Hematopoietic multipotent progenitor cell treated with erythropoietin and hydrocortisone succinate and interleukin-3 and kit ligand, for 4 days (in vitro differentiated cells): Measurements from ENCODE around the gene PDZRN4.
"Not testable (repeated sequence)": the region's sequence is repeated elsewhere in the genome, so short reads cannot be mapped to it uniquely, and the experiment has no call there.

ENCODE experiments used
- DNase-seq: peaks from one replicate; pipeline ENCODE4 v3.0.0-alpha.2; 2015

The PDZRN4 gene

DNA sequence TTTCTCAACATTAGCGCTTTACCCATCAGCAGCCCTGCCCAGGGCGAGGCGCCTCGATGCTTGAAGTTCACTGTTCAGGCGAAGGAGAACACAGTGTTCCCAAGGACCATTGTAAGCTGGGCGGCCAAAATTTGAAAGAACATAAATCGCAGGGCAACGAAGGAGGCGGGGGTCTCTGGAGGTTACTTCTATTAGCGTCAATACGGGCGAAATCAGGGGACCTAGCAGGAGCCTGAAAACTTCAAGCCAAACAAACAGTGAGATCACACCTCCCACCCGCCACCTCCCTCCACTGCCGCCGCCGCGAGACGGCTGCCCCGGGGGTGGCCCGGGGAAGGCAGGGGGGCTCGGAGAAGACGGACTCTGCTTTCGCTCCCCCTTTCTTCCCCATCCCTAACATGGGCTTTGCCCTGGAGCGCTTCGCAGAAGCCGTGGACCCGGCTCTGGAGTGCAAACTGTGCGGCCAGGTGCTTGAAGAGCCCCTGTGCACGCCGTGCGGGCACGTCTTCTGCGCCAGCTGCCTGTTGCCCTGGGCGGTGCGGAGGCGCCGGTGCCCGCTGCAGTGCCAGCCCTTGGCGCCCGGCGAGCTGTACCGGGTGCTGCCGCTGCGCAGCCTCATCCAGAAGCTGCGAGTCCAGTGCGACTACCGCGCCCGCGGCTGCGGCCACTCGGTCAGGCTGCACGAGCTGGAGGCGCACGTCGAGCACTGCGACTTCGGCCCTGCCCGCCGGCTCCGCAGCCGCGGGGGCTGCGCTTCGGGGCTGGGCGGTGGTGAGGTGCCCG, at the start of gene PDZRN4:
Gene PDZRN4 (plus strand): TSS at position 263 of the 783 bp plus-strand sequence.
- DNase-seq, result peak; percentile 60

GRCh38 chr12:41140117-41140516, 48.0 kb upstream of the PDZRN4 start:
- no peak for DNase-seq

- no peak for DNase-seq
Measured at GRCh38 chr12:41141104-41141503, 47.0 kb upstream of the PDZRN4 start.

DNA sequence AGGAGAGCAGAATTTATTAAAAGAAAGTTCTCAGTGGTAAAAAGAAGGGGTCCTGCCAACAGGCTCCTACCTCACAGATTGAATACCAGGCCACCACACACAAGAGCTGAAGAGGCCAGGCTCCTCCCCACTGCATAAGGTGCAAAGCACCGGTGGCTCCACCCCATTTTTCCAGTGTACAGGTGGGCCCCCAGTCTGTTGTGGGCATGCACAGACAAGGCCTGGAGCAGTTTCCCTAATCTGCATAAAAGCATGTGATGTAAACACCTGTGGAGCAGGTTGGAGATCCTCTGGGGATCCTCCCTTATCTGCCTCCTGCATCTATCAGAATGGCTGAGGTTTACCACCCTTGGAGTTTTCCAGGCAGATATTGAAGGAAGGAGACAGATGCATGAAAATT, 45.7 kb upstream of the PDZRN4 start:
- DNase-seq, result no peak

GRCh38 chr12:41151793-41152192, 36.3 kb upstream of the PDZRN4 start:
- DNase-seq, result no peak

GRCh38 chr12:41162461-41162860, 25.7 kb upstream of the PDZRN4 start:
- DNase-seq, result no peak

- no peak for DNase-seq
Measured at GRCh38 chr12:41167701-41168100, 20.4 kb upstream of the PDZRN4 start.

DNA sequence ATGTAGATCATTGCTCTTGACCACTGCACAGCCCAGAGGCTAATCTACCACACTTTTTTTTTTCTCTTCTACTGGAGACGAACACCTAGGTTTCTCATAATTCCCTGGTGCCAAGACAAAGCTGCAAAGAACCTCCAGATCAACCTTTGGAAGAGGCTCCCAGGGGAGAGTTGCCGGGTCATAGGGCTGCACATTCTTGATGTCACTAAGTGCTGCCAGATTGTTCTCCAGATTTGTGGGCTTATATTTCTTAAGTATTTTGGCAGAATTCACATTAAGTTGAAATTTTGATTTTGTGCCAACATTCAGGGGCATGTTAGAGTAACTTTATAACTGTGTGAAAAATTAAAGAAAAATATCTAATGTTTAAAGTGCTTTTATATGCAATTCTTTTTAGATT, 13.5 kb upstream of the PDZRN4 start:
- DNase-seq, result no peak

DNA sequence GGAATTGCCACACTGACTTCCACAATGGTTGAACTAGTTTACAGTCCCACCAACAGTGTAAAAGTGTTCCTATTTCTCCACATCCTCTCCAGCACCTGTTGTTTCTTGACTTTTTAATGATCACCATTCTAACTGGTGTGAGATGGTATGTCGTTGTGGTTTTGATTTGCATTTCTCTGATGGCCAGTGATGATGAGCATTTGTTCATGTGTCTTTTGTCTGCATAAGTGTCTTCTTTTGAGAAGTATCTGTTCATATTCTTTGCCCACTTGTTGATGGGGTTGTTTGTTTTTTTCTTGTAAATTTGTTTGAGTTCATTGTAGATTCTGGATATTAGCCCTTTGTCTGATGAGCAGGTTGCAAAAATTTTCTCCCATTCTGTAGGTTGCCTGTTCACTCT, 8.6 kb upstream of the PDZRN4 start:
- not testable (repeated sequence) for DNase-seq

GRCh38 chr12:41184864-41185263, 3.3 kb upstream of the PDZRN4 start:
- DNase-seq, result no peak

DNA sequence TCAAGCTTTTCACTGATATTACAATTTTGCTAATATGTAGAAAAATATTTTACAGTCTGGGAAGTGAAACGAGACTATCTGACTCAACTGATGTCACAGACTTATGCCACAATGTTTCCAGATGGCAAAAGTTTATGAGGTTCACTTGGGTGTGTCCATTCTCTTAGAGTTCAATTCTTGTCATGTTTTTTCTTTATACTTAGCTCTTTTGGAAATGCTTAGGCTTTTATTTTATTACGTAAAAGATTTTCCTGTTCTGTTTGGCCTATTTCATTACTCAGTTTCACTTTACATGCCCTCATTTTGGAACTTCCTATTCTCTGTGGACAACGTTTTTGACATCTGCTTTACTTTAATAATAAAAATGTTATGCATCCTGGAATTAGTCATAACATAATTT, 2.1 kb upstream of the PDZRN4 start:
- DNase-seq, result no peak

GRCh38 chr12:41188841-41189394, 798 bp downstream of the PDZRN4 start:
- no peak for DNase-seq

DNA sequence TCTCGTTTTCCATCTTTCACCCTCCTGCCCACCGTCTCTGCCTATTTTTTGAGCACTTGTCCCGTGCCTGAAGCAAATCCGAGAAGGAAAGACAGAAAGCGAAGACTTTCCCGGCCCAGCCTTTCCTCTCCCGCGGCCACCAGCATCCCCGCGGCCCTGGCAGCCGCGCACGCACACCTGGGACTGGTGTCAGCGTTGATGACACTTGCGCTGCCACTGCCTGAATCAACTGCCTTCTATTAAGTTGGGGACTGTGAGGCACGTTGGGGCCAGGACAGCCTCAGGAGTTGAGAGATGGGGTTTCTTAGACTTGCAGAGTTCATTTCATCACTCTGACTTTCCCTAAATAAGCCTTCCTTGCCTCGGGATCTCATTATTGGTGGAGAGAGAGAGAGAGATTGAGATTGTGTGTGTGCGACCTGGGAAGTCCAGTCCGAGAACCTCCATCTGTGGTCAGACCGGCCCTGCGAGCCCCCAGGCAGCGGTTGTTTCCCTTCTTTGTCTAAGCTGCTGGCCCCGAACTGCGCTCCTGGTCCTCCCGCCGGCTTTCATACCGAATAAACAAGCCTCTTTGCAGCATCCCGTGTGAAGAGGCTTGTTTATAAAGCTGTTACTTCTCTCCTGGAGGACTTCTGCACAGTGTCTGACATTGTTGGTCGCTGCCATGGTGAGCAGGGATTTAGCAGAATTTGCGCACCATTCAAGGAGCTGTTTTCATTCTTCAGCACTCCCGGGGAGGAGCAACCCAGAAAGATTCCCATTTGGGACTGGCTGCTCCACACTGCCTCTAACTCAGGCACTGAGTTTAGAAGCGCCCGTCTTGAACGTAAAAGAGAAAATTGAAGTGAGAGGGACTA, 1.5 kb downstream of the PDZRN4 start:
- DNase-seq, result peak; percentile 8

DNA sequence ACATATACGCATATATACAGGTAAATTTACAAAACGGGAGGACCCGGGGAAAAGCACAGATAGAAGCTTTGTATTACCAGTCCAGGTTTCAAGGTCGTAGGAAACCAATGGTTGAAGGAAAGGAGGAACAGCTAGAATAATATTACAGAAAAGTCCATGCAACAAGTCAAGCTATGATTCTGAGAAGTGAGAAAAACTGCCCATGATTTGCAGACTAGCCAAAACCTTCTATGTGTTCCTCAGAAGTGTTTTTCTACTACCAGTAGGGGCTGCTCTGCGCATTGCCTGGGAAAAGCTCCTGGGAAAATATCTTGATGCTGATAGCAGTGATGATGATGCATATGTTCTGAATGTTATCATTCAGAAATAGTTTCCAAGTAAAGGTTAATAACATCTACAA, 2.2 kb downstream of the PDZRN4 start:
- DNase-seq, result peak; percentile 58

- DNase-seq, result not testable (repeated sequence)
Measured at GRCh38 chr12:41191549-41191948, 3.4 kb downstream of the PDZRN4 start.

DNA sequence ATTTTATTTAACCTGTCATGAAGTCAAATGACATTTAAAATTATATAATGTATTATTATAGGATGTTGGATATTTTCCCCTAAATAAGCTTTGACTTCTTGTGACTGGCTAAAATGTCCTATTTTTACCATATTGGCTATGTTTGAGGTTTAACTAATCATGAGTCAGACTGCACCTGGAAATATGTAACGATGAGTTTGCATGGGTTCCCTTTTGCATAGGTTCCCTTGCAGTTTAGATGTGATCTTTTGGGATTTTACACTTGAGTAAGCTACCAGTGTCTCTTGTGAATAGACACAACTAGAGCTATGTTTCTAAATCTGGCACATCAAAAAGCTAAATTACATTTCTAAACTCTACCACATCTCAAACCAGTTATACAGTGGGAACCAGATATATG, 5.2 kb downstream of the PDZRN4 start:
- DNase-seq, result no peak

DNA sequence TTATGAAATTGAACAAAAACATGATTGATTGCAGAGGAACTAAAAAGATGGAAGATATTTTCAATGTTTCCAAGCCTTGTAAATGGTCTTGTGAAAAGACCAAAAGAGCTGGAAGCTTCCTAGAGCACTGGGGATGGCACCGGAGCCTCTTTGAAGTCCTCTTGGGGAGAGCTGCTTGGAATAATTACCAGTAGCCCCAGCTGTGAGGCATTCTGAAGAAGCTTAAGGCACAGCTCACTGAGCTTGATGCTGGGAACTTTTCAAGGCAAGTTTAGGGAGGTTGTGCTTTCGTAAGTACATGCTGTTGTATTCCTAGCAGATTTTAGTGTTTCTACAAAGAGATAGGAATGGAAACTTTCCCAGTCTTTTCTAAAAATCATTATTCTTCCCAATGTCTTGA, 13.9 kb downstream of the PDZRN4 start:
- no peak for DNase-seq

- no peak for DNase-seq
Measured at GRCh38 chr12:41205070-41205709, 17.1 kb downstream of the PDZRN4 start.

GRCh38 chr12:41206298-41206697, 18.2 kb downstream of the PDZRN4 start:
- no peak for DNase-seq

DNA sequence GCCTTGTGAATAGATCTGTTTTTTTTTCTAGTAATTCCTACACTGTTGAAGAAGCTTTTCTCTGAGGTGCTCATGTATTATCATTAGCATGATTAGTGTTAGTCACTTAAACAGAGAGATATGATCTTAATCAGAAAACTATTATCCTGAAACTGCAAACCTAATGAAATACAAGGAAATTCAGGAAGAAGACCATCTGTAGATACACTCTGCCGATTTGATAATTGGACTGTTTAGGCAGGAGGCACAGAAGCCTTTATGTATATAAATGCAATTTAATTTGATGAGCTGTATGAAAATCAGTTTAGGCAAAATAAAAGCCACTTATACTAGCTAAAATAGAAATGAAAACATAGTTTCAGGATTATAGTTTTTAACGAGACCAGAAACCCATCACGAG, 23.3 kb downstream of the PDZRN4 start:
- DNase-seq, result no peak

- no peak for DNase-seq
Measured at GRCh38 chr12:41212625-41213024, 24.5 kb downstream of the PDZRN4 start.

- no peak for DNase-seq
Measured at GRCh38 chr12:41213107-41213506, 25.0 kb downstream of the PDZRN4 start.

DNA sequence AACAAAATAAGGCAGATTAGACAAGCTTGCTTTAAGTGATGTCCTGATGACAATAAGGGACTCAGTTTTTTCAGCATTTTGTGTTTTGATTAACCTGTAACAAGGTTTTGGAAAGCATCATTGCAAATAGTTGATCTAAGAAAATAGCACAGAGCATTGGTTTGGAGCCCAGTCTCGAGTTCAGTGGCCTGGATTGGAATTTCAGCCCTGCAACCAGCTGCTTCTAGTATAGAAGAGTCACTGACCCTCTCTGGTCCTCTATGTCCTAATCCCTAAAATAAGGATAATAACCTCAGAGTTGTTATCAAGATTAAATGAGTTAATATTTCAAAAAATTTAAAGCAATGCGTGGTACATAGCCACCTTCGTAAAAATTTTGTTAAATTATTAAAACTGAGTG, 25.5 kb downstream of the PDZRN4 start:
- DNase-seq, result no peak
